Fibroblast of the aortic adventitia (primary cell): ENCODE data around the gene PIPOX. TPM values are rescaled to one million over a fixed set of nuclear protein-coding genes. Genes with fewer than 3 reads are reported as not detected.

ENCODE experiments used
- DNase-seq: peaks from one replicate; pipeline ENCODE4 v3.0.0-alpha.2; 2010; ENCODE audit warnings: low read depth
- H3K4me3 ChIP-seq: 2 replicates; pipeline ENCODE4 v1.5.1; 2011; ENCODE audit warnings: low read depth, mild to moderate bottlenecking, control low read depth, low read length, moderate library complexity
- total RNA-seq: library from RNA; depleted of rRNA; stranded (reverse); fragments of >200 nt; gene quantifications from 2 replicates; pipeline ENCODE4 v1.2.3, GENCODE V29; 2012; ENCODE audit warnings: low replicate concordance
- TF ChIP-seq, protein P1 (sequence below): IDR thresholded peaks from 2 replicates; pipeline ENCODE4 v1.5.1; 2011; ENCODE audit warnings: mild to moderate bottlenecking, low read length, control low read depth, inconsistent platforms; ENCODE audit not compliant: insufficient read depth

Gene PIPOX
- total RNA-seq, 1 donor = 1.8 TPM

GRCh38 chr17:29068818-29069217 is 25.9 kb downstream of the PIPOX start:
- peak; percentile 38 for DNase-seq
- TF ChIP-seq, protein P1, sequence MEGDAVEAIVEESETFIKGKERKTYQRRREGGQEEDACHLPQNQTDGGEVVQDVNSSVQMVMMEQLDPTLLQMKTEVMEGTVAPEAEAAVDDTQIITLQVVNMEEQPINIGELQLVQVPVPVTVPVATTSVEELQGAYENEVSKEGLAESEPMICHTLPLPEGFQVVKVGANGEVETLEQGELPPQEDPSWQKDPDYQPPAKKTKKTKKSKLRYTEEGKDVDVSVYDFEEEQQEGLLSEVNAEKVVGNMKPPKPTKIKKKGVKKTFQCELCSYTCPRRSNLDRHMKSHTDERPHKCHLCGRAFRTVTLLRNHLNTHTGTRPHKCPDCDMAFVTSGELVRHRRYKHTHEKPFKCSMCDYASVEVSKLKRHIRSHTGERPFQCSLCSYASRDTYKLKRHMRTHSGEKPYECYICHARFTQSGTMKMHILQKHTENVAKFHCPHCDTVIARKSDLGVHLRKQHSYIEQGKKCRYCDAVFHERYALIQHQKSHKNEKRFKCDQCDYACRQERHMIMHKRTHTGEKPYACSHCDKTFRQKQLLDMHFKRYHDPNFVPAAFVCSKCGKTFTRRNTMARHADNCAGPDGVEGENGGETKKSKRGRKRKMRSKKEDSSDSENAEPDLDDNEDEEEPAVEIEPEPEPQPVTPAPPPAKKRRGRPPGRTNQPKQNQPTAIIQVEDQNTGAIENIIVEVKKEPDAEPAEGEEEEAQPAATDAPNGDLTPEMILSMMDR = no peak
- H3K4me3 ChIP-seq = no peak overlapping the region

DNA sequence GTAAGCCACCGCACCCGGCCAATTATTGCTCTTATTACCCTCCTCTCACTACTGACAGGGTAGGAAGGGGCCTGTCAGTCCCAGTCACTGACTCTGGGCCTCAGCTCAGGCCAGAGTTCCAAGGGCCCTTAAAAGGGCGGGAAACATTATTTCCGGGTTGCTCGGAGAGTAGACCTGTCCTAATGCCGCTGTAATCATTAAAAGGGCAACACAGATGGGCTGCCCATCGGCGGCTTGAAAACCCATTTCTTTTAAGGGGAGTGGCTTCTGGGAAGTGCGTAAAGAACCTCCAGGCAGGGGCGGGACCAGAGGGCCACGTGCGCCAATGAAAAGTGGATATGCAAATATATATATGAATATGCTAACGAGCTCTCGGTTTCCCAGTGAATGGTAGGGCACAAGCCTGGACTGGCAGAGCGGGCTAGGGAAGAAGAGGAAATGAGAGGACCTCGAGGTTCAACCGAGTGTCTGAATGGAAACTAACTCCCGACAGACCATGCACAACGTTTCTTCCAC is 26.6 kb downstream of the PIPOX start:
- TF ChIP-seq, protein P1 = no peak
- no peak overlapping the region for H3K4me3 ChIP-seq
- no peak for DNase-seq

- no peak overlapping the region for H3K4me3 ChIP-seq
- no peak for DNase-seq
- TF ChIP-seq, protein P1 = no peak
Observed at GRCh38 chr17:29070308-29070707, 27.4 kb downstream of the PIPOX start.

DNA sequence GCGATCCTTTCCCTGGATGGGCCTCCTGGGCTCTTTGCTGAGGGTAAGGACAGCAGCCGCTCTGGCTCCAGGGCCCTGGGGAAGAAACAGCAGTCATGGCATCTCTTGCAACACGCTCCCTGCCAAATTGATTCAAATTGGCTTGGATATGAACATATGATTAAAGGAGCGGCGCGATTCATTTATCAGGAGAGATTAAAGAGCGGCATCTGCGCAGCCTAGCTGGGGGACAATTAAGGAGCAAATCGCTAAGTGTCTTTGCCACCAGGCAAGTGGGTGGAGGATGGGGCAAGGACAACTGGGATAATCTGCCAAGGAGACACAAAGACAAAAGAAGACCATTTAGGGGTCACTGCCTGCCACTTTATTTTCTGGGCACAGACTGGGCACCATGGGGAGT is 27.8 kb downstream of the PIPOX start:
- H3K4me3 ChIP-seq = no peak overlapping the region
- TF ChIP-seq, protein P1 = no peak
- no peak for DNase-seq

DNA sequence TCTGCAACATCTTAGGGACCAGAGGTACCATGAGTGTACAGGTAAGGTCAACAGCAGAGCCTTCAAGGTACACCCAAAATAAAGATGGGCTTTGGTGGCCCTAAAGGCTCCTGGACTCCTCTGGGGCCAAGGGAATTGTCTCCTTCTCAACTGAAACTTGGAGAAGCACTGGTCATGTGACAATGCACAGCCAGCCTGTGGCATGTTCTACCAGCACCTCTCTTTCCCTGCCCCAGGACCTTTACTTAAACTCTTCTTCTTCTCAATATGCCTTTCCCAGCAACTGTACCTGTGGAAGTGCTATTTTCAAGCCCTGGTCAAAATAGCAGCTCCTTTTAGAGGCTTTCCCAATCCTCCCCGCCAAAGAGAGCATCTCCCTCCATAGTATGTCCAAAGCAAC is 28.4 kb downstream of the PIPOX start:
- TF ChIP-seq, protein P1 = no peak
- DNase-seq = no peak
- H3K4me3 ChIP-seq = no peak overlapping the region

DNA sequence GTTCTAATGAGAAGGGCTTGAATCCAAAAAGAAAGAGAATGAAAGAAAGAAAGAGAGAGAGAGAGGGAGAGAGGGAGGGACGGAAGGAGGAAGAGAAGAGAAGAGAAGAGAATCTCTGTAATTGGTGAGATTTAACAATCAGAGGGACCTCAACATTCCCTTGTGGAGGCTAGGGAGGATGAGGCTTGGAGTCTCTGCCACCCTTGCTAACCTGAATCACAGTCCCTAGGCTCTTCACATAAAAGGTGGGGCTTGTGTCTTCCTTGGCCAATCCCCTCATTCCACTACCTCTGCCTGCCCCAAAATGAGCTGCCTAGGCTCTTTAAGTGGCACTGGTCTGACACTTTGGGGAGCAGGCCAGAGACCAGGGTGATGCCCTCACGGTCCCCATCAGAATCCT is 30.1 kb downstream of the PIPOX start:
- H3K4me3 ChIP-seq = no peak overlapping the region
- TF ChIP-seq, protein P1 = no peak
- no peak for DNase-seq

GRCh38 chr17:29073520-29073919 is 30.6 kb downstream of the PIPOX start:
- TF ChIP-seq, protein P1 = no peak
- DNase-seq = no peak
- no peak overlapping the region for H3K4me3 ChIP-seq
